Progenitor cell of endocrine pancreas (in vitro differentiated cells): ENCODE measurements around the gene SYT12. TPM values are rescaled to one million over a fixed set of nuclear protein-coding genes. Genes with fewer than 3 reads are reported as not detected.

Experiments used
- DNase-seq: peaks from one replicate; pipeline ENCODE4 v3.0.0; 2021; ENCODE audit warnings: low spot score; ENCODE audit not compliant: unreplicated experiment
- H3K27ac Mint-ChIP-seq: 2 replicates; pipeline ENCODE4 v1.8.0; 2021; ENCODE audit warnings: mild to moderate bottlenecking, moderate library complexity, mixed read lengths
- H3K27me3 Mint-ChIP-seq: 2 replicates; pipeline ENCODE4 v1.8.0; 2021; ENCODE audit warnings: mixed read lengths
- H3K36me3 Mint-ChIP-seq: 2 replicates; pipeline ENCODE4 v1.8.0; 2022; ENCODE audit warnings: mixed read lengths; ENCODE audit not compliant: insufficient read depth
- H3K4me1 Mint-ChIP-seq: 2 replicates; pipeline ENCODE4 v1.8.0; 2021; ENCODE audit warnings: low read depth, mixed read lengths
- H3K4me3 Mint-ChIP-seq: 2 replicates; pipeline ENCODE4 v1.8.0; 2021; ENCODE audit warnings: low read depth, mild to moderate bottlenecking, moderate library complexity, mixed read lengths
- H3K9me3 Mint-ChIP-seq: 2 replicates; pipeline ENCODE4 v1.8.0; 2021; ENCODE audit warnings: low read depth, mixed read lengths
- total RNA-seq: library from RNA; stranded (reverse); gene quantifications from 2 replicates; pipeline ENCODE4 v1.2.1, GENCODE V29; 2021
- TF ChIP-seq, protein P1 (sequence below): fragments of 200-600 bp; sonication (generic); IDR thresholded peaks from one replicate; pipeline ENCODE4 v1.5.0; 2021; ENCODE audit warnings: antibody characterized with exemption, mild to moderate bottlenecking; ENCODE audit not compliant: unreplicated experiment

Gene SYT12
- total RNA-seq, 1 donor from 2014 or later, result 0.22 TPM

GRCh38 chr11:67053896-67054329 lies 31.0 kb downstream of the SYT12 start:
- Mint-ChIP-seq H3K9me3 (no peaks in the 10 kb centered on the region), H3K36me3 (no peaks in the 10 kb centered on the region), H3K4me1 (peaks cover 25% of the 10 kb centered on the region), H3K27me3 (no peaks in the 10 kb centered on the region), H3K4me3 (no peak overlapping the region), H3K27ac (peak overlapping the region; percentile 73)
- DNase-seq, result peak; percentile 43
- TF ChIP-seq, protein P1, sequence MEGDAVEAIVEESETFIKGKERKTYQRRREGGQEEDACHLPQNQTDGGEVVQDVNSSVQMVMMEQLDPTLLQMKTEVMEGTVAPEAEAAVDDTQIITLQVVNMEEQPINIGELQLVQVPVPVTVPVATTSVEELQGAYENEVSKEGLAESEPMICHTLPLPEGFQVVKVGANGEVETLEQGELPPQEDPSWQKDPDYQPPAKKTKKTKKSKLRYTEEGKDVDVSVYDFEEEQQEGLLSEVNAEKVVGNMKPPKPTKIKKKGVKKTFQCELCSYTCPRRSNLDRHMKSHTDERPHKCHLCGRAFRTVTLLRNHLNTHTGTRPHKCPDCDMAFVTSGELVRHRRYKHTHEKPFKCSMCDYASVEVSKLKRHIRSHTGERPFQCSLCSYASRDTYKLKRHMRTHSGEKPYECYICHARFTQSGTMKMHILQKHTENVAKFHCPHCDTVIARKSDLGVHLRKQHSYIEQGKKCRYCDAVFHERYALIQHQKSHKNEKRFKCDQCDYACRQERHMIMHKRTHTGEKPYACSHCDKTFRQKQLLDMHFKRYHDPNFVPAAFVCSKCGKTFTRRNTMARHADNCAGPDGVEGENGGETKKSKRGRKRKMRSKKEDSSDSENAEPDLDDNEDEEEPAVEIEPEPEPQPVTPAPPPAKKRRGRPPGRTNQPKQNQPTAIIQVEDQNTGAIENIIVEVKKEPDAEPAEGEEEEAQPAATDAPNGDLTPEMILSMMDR, result peak; percentile 68

GRCh38 chr11:67054346-67054835 lies 31.5 kb downstream of the SYT12 start:
- H3K4me3 Mint-ChIP-seq, result no peak overlapping the region
- TF ChIP-seq, protein P1, result no peak
- H3K9me3 Mint-ChIP-seq, result no peaks in the 10 kb centered on the region
- peaks cover 25% of the 10 kb centered on the region for H3K4me1 Mint-ChIP-seq
- no peaks in the 10 kb centered on the region for H3K36me3 Mint-ChIP-seq
- H3K27ac Mint-ChIP-seq, result peak overlapping the region; percentile 73
- no peak for DNase-seq
- H3K27me3 Mint-ChIP-seq, result no peaks in the 10 kb centered on the region

DNA sequence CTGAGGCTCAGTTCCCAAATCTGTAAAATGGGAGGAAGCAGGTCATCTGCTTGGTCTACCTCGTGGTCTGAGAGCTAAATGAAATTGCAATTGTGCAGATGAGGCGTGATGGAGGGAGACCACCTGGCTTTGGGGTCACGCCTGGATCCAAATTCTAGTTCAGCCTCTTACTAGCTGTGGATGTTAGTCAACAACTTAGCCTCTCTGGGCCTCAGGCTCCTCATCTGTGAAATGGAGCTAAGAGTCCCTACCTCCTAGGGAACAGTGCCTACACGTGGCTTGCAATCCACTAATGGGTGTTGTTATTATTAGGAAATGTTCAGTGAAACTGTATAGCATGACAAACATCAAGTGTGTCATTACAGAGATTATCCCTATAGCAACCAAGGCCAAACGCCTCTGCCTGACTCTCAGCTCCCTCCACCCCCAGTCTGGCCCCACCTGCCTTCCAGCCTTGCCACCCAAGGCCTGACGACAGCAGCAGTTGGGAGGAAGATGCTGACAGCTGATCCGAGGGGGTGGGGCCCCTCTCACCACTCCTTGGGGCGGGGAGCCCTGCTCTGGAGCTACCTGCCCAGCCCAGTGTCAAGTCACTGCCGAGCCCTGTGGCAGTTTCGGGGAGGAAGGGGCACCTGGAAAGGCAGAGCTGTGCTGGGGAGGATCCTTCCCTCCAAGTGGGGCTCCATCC lies 32.0 kb downstream of the SYT12 start:
- peak overlapping the region; percentile 63 for H3K4me3 Mint-ChIP-seq
- H3K27me3 Mint-ChIP-seq, result no peaks in the 10 kb centered on the region
- H3K27ac Mint-ChIP-seq, result peak overlapping the region; percentile 73
- no peaks in the 10 kb centered on the region for H3K36me3 Mint-ChIP-seq
- H3K4me1 Mint-ChIP-seq, result peaks cover 25% of the 10 kb centered on the region
- H3K9me3 Mint-ChIP-seq, result no peaks in the 10 kb centered on the region
- TF ChIP-seq, protein P1, result no peak
- DNase-seq, result no peak

DNA sequence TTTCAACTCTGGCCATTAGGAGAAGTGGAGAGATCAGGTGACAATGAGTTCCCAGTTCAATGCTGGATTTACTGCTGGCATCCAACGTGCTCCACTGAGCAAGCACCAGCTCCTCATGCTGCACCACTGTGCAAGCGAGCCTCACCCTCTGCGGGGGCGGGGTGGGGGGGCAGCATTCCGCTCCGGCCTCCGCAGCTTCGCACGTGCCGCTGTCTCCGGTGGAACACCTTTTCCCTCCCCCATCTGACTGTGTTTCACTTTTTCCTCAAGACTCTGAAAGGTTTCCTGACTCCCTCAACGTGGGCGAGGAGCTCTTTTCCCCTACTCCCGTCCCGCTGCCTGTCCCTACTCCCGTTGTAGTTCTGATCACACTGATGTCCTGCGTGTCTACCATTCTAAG lies 32.9 kb downstream of the SYT12 start:
- Mint-ChIP-seq H3K4me1 (peaks cover 25% of the 10 kb centered on the region), H3K4me3 (peak overlapping the region; percentile 77), H3K27me3 (no peaks in the 10 kb centered on the region), H3K9me3 (no peaks in the 10 kb centered on the region), H3K36me3 (no peaks in the 10 kb centered on the region), H3K27ac (peak overlapping the region; percentile 56)
- no peak for DNase-seq
- TF ChIP-seq, protein P1, result no peak

- H3K9me3 Mint-ChIP-seq, result no peaks in the 10 kb centered on the region
- peak; percentile 60 for DNase-seq
- peaks cover 1% of the 10 kb centered on the region for H3K36me3 Mint-ChIP-seq
- H3K27me3 Mint-ChIP-seq, result no peaks in the 10 kb centered on the region
- TF ChIP-seq, protein P1, result no peak
- peak within 1 kb of the TSS; percentile 56 for H3K27ac Mint-ChIP-seq
- peaks cover 25% of the 10 kb centered on the region for H3K4me1 Mint-ChIP-seq
- peak within 1 kb of the TSS; percentile 77 for H3K4me3 Mint-ChIP-seq
These were observed 33.6 kb downstream of the SYT12 start, which contains the start of gene RHOD for GRCh38 chr11:67056267-67057204. Gene RHOD (plus strand): TSS chr11:67056847. CDS start chr11:67056903, 56 bp downstream.
